Lung (tissue), 12 donors: ENCODE data around the gene ADAMTS15. TPM values are rescaled to one million over a fixed set of nuclear protein-coding genes. Genes with fewer than 3 reads are reported as not detected.
A peak's percentile ranks its signal among the peaks of the same experiment; 100 is the strongest.

Experiments used
- ATAC-seq: fragments of 200-7000 bp; cut with Tn5 transposase; one replicate; pipeline ENCODE4 v1.9.1; 2020; ENCODE audit warnings: moderate number of reproducible peaks; ENCODE audit not compliant: insufficient read depth, low FRiP score
- DNase-seq, 3 donors: peaks; one replicate each; pipeline ENCODE4 v3.0.0-alpha.2; 2013 to 2017
- H3K27ac ChIP-seq, 2 donors: one replicate each; pipeline ENCODE4 v1.5.1; 2013; ENCODE audit warnings: mild to moderate bottlenecking in 2 of 2, moderate library complexity in 2 of 2, control low read depth in 1 of 2, inconsistent platforms in 1 of 2, low read depth in 1 of 2, low read length in 1 of 2
- H3K27me3 ChIP-seq, 3 donors: one replicate each; pipeline ENCODE4 v1.5.1; 2013; ENCODE audit warnings: low read length in 2 of 3; ENCODE audit not compliant: control insufficient read depth in 3 of 3, insufficient read depth in 3 of 3
- H3K36me3 ChIP-seq, 4 donors: one replicate each; pipeline ENCODE4 v1.5.1; 2013; ENCODE audit warnings: low read length in 4 of 4, mild to moderate bottlenecking in 1 of 4, moderate library complexity in 1 of 4; ENCODE audit not compliant: control insufficient read depth in 4 of 4, insufficient read depth in 4 of 4
- H3K4me1 ChIP-seq, 5 donors: one replicate each; pipeline ENCODE4 v1.5.1; 2013; ENCODE audit warnings: low read length in 5 of 5, mild to moderate bottlenecking in 2 of 5, moderate library complexity in 1 of 5; ENCODE audit not compliant: control insufficient read depth in 5 of 5, insufficient read depth in 5 of 5
- H3K4me3 ChIP-seq: one replicate; pipeline ENCODE4 v1.5.1; 2013; ENCODE audit warnings: mild to moderate bottlenecking, control low read depth, moderate library complexity
- H3K9ac ChIP-seq, 2 donors: one replicate each; pipeline ENCODE4 v1.5.1; 2013; ENCODE audit warnings: low read length in 2 of 2, control low read depth in 1 of 2; ENCODE audit not compliant: insufficient read depth in 1 of 2
- H3K9me3 ChIP-seq, 4 donors: one replicate each; pipeline ENCODE4 v1.5.1; 2013; ENCODE audit warnings: low read length in 3 of 4, mild to moderate bottlenecking in 1 of 4, moderate library complexity in 1 of 4; ENCODE audit not compliant: control insufficient read depth in 4 of 4, insufficient read depth in 3 of 4
- CTCF ChIP-seq: IDR thresholded peaks from 2 replicates; pipeline ENCODE4 v1.5.1; 2012; ENCODE audit warnings: mild to moderate bottlenecking; ENCODE audit errors: control extremely low read depth, extremely low read depth
- WGBS, 2 donors: extraction: QIAGEN DNeasy Blood & Tissue Kit; methylation state at CpG; one replicate each; pipeline ENCODE4 v1.1.7; 2013; 5-methylcytosine and 5-hydroxymethylcytosine counted together
- polyA plus RNA-seq, 2 donors: library from polyadenylated mRNA; stranded (reverse); fragments of 200-250 nt; gene quantifications; one replicate each; pipeline ENCODE4 v1.2.1, GENCODE V29; 2013
- total RNA-seq, 2 donors: library from RNA; depleted of rRNA in 1 of 2; stranded (reverse); fragments of >200 nt in 1 of 2; gene quantifications; one replicate each; pipeline ENCODE4 v1.2.1, GENCODE V29; 2014 to 2021
- donor health status: control.
- donor health status: control.
- donor health status: Bipolar disorder and iron deficiency.
- donor health status: healthy.
- donor health status: DM: yes; HTN: yes; CAD: no.

ADAMTS15 gene
- total and polyA plus RNA-seq, 4 donors, result 4.4 to 22.9 (median 13.3) TPM

- peak overlapping the region in 1 of 2 donors; percentile 11 for H3K9ac ChIP-seq
- no peak for TF ChIP-seq CTCF
- no peaks in the 10 kb centered on the region for H3K27me3 ChIP-seq
- peaks cover 0 to 37% (median 11%) of the 10 kb centered on the region in 4 donors for H3K36me3 ChIP-seq
- ATAC-seq (no peak), DNase-seq (no peak)
- whole genome bisulfite sequencing, 2 donors, result 85 to 93% methylated on average over 3 of the region's 3 CpGs
- H3K4me1 ChIP-seq, result peaks cover 0 to 63% (median 21%) of the 10 kb centered on the region in 5 donors
- no peak overlapping the region for H3K4me3 ChIP-seq
- no peak overlapping the region for H3K27ac ChIP-seq
- no peaks in the 10 kb centered on the region for H3K9me3 ChIP-seq
These were observed 7.8 kb downstream of the ADAMTS15 start for GRCh38 chr11:130456286-130456685.

- 72 to 85% methylated on average over 20 of the region's 20 CpGs for WGBS, 2 donors
- Histone ChIP-seq H3K27me3 (no peaks in the 10 kb centered on the region), H3K36me3 (peaks cover 2 to 39% (median 18%) of the 10 kb centered on the region in 4 donors), H3K27ac (peak overlapping the region; percentile 30 to 43), H3K9me3 (no peaks in the 10 kb centered on the region), H3K9ac (no peak overlapping the region), H3K4me1 (peaks cover 0 to 50% (median 21%) of the 10 kb centered on the region in 5 donors), H3K4me3 (no peak overlapping the region)
- DNase-seq (peak in 2 of 3 donors; percentile 54 to 72), ATAC-seq (no peak)
- TF ChIP-seq CTCF, result no peak
These were observed 9.4 kb downstream of the ADAMTS15 start for GRCh38 chr11:130457623-130458409.

GRCh38 chr11:130458410-130458729 lies 9.9 kb downstream of the ADAMTS15 start:
- Histone ChIP-seq H3K9ac (no peak overlapping the region), H3K27me3 (no peaks in the 10 kb centered on the region), H3K4me3 (no peak overlapping the region), H3K9me3 (no peaks in the 10 kb centered on the region), H3K36me3 (peaks cover 5 to 45% (median 24%) of the 10 kb centered on the region in 4 donors), H3K27ac (peak overlapping the region in 1 of 2 donors; percentile 26), H3K4me1 (peaks cover 0 to 44% (median 21%) of the 10 kb centered on the region in 5 donors)
- ATAC-seq (no peak), DNase-seq (no peak)
- no peak for TF ChIP-seq CTCF
- 72 to 75% methylated on average over 4 of the region's 4 CpGs for WGBS, 2 donors
